GM19023 (cell line): ENCODE measurements around the gene EIF4G2.

Experiments used
- ATAC-seq: cut with Tn5 transposase; IDR thresholded peaks from one replicate; pipeline ENCODE4 v1.9.1; 2021; ENCODE audit warnings: mild to moderate bottlenecking, moderate library complexity; ENCODE audit not compliant: unreplicated experiment

EIF4G2 gene

DNA sequence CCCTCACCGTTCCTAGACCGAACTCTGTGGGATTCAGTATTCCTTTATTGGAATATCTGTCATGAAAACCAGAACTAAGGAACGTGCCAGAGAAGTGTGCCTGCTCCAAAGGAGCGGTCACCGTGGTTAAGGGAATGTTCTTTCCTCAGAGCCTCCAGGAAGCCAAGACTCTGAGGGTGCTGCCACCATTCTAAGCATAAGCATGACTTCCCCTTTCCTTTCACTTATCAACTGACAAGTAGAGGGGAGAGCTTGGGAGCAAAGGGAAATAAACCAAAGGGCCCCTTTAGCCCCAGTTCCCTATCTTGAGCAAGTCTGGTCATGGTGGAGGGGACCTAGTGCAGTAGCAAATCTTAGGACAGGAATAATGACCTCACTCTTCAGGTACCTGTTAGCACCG, 30.9 kb downstream of the EIF4G2 start:
- no peak for ATAC-seq

GRCh38 chr11:10777393-10777793, 31.3 kb downstream of the EIF4G2 start:
- ATAC-seq = no peak

DNA sequence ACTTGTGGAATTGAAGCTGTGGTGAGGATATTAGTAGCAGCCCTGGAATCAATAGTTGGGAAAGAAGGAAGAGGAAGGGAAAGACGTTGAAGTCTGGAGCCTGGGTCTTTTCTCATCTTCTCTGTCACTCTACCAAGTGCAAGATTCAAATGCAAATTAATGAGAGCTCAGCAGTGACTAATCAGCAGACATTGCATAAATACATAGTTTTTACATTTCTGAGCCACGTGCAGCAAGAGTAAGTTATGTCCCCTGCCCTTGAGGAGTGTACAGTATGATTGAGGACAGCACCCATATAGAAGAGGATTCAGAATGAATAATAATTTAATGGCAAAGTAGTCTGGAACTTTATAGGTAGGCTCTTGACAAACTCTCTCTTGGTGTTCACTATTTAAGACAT, 33.9 kb downstream of the EIF4G2 start:
- no peak for ATAC-seq

DNA sequence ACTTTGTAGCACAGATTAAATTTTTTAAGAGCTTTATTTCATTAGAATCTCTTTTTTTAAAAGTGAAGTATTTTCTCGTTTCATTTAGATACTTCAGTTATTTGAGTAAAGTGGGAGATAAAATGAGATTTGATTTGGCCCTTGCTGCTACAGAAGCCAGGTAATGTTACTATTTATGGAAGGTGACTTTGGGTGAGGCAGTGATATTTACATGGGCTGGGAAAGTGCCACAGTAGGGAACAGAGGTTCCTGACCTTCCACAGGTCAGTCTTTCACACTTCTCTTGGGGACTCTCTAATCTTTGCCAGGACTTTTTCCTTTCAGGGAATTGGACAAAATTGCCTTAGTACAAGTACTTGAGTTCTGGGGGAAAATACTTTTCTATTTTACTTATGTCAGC, 37.3 kb downstream of the EIF4G2 start:
- ATAC-seq = no peak

- ATAC-seq = no peak
These were observed 38.0 kb downstream of the EIF4G2 start for GRCh38 chr11:10770626-10771254.

DNA sequence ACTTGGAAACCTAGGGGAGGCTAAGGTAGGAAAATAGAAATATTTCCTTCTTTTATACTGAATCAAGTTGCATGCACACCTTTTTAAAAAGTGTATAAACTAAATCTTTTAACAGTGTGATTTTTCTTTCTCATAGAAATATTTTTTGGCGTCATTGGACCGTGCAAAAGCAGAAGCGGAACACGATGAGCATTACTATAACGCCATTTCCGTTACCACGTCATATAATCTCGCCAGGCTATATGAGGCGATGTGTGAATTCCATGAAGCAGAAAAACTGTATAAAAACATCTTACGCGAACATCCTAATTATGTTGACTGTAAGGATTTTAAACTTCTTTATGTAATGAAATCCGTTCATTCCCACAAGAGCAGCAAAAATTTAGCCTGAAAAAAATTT, 44.3 kb downstream of the EIF4G2 start:
- no peak for ATAC-seq

DNA sequence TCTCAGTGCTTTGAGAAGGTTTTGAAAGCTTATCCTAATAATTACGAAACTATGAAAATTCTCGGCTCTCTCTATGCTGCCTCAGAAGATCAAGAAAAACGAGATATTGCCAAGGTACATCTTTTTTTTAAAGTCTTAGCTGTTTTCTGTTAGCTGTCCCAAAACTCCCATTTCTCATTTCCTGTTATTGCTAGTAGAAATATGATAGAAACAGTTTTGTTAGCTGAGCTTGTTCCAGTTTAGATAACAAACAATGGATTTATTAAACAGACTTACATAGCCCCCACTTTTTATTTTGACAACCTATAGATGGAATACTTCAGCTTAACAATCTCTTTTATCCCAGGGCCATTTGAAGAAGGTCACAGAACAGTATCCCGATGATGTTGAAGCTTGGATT, 45.0 kb downstream of the EIF4G2 start:
- no peak for ATAC-seq

GRCh38 chr11:10762913-10763421, 45.8 kb downstream of the EIF4G2 start:
- no peak for ATAC-seq

GRCh38 chr11:10762185-10762584, 46.5 kb downstream of the EIF4G2 start:
- no peak for ATAC-seq

DNA sequence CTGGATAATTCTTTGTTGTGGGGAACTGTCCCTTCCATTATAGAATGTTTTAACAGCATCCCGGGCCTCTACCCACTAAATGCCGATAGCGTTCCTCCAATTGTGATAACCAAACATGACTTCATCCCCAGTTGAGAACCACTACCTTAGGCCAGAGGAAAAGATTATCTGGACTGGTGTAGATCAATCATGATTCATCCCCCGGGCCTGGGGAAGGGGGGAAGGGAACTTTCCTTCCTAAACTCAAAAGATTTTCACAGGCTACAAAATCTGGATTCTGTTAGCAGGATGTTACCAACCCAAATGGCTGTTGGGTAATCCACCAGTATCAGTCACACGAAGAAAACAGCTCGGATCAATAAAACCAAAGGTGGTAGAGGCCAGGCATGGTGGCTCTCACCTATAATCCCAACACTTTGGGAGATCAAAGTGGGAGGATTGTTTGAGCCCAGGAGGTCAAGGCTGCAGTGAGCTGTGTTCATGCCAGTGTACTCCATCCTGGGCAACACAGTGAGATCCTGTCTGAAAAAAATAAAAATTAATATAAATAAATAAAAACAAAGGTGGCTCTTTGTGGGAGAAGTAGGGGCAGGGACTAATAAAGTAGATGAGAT, 47.5 kb downstream of the EIF4G2 start:
- ATAC-seq = no peak

DNA sequence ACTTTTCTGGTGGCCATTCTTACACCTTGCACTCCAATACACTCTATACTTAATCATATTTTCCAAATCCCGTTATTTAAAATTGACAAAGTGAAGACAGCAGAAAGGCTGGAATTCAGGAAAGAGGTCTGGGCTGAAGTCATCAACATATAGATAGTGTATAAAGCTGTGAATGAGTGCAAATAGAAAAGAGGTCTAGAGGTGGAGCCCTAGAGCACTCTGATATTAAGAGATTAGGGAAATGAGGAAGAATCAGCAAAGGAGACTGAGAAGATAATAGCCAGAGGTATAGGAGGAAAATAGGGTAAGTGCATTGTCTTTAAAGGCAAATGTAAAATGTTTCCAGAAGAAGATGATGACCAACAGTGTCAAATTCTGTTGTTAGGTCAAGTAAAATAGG, 49.8 kb downstream of the EIF4G2 start:
- ATAC-seq = no peak

DNA sequence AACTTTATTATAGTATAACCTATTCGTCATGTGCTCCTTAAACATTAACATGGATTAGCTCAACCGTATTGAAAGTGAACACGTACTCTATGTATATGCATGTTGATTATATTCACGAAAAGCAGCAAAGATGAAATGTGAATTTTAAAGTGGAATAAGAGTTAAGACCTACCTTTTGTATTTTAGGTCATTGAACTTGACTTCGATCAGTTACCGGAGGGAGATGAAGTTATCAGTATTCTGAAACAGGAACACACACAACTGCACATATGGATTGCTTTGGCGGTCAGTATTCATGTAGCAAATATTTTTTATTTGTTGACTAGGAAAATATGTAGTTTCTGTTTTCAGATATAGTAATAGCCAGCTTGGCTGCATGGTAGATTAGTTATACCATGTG, 56.2 kb downstream of the EIF4G2 start:
- ATAC-seq = no peak

DNA sequence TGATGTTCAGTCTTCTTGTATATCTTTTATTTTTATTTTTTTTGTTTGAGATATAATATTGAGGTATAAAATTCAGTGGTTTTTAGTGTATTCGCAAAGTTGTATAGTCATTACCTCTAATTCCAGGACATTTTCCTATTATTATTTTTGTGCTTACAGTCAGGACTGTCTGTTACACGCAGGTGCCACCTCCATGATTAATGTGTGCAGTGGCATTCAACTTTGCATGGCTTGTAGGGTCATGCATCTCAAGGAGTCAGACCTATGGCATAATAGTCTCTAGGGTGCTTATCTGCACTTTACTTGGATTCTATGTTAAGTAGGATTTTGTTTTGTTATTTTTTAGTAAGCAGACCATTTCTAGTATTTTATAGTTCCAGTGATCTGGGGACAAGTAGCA, 56.7 kb downstream of the EIF4G2 start:
- no peak for ATAC-seq

GRCh38 chr11:10751581-10751940, 57.2 kb downstream of the EIF4G2 start:
- ATAC-seq = peak; percentile 8

GRCh38 chr11:10750838-10751580, 57.7 kb downstream of the EIF4G2 start, which contains the start of gene CTR9:
CTR9 (plus strand) TSS chr11:10751246; CDS start chr11:10751413, 167 bp downstream.
- peak; percentile 95 for ATAC-seq

- ATAC-seq = no peak
These were observed 59.2 kb downstream of the EIF4G2 start for GRCh38 chr11:10749476-10749875.

- ATAC-seq = no peak
These were observed 61.0 kb downstream of the EIF4G2 start for GRCh38 chr11:10747733-10748132.
